ENCODE results near the gene SLC35B2. TPM values are rescaled to one million over a fixed set of nuclear protein-coding genes. Genes with fewer than 3 reads are reported as not detected.

SLC35B2 gene
- total and polyA plus RNA-seq, 11 donors = 10.2 to 36.7 (median 26.4) TPM

GRCh38 chr6:44246663-44247337, 10.5 kb downstream of the SLC35B2 start, which contains the start of gene HSP90AB1:
Gene HSP90AB1, plus strand, starts transcription at chr6:44247101. Its CDS starts 1,529 bp downstream, at chr6:44248630.
- Histone ChIP-seq H3K4me1 (peaks cover 0 to 45% (median 37%) of the 10 kb centered on the region in 12 donors), H3K4me3 (peak within 1 kb of the TSS; percentile 69 to 98 (median 81)), H3K27ac (peak within 1 kb of the TSS; percentile 90 to 100 (median 98)), H3K36me3 (peaks cover 2 to 39% (median 35%) of the 10 kb centered on the region in 9 donors), H3K27me3 (no peaks in the 10 kb centered on the region), H3K9me3 (no peaks in the 10 kb centered on the region)
- intact Hi-C loops (cut with DNase I) = loop anchor here in 2 of 10 donors (1.0 to 10.0 kb wide), 3 partner anchors 25 to 612 kb away; partner anchors contain the start of genes MAD2L1BP (in 1 of the 2) and VEGFA (in 1 of the 2)
- TF ChIP-seq CTCF (IDR thresholded peaks at IDR 0.05) (no peak), POLR2A (IDR thresholded peaks at IDR 0.05) (peak; percentile 81 to 95)
- 0% methylated on average over 30 to 34 of the region's 34 CpGs for WGBS, 4 donors
- ATAC-seq (peak; percentile 83 to 88 (median 86)), DNase-seq (peak; percentile 94 to 97 (median 95))

- peak overlapping the region; percentile 69 to 98 (median 81) for H3K4me3 ChIP-seq
- 0 to 1% (median 1%) methylated on average over 41 to 62 of the region's 62 CpGs for WGBS, 4 donors
- H3K36me3 ChIP-seq = peaks cover 2 to 32% (median 28%) of the 10 kb centered on the region in 9 donors
- peaks cover 0 to 38% (median 35%) of the 10 kb centered on the region in 12 donors for H3K4me1 ChIP-seq
- peak overlapping the region; percentile 90 to 100 (median 98) for H3K27ac ChIP-seq
- TF ChIP-seq CTCF (IDR thresholded peaks at IDR 0.05) = peak in 10 of 12 donors; percentile 9 to 61 (median 40)
- peak in 1 of 2 donors; percentile 18 for TF ChIP-seq POLR2A (IDR thresholded peaks at IDR 0.05)
- no peaks in the 10 kb centered on the region for H3K9me3 ChIP-seq
- intact Hi-C loops (cut with DNase I) = loop anchor here in 2 of 10 donors (1.0 to 10.0 kb wide), 3 partner anchors 25 to 611 kb away; partner anchors contain the start of genes MAD2L1BP (in 1 of the 2) and VEGFA (in 1 of the 2)
- DNase-seq (peak; percentile 91 to 95 (median 94)), ATAC-seq (peak; percentile 57 to 85 (median 81))
- H3K27me3 ChIP-seq = no peaks in the 10 kb centered on the region
These were observed 11.2 kb downstream of the SLC35B2 start for GRCh38 chr6:44245912-44246662.

- peak overlapping the region in 10 of 12 donors; percentile 69 to 98 (median 78) for H3K4me3 ChIP-seq
- no peak for DNase-seq
- peaks cover 0 to 33% (median 28%) of the 10 kb centered on the region in 12 donors for H3K4me1 ChIP-seq
- TF ChIP-seq POLR2A (IDR thresholded peaks at IDR 0.05) (no peak), CTCF (IDR thresholded peaks at IDR 0.05) (no peak)
- H3K36me3 ChIP-seq = peaks cover 2 to 26% (median 22%) of the 10 kb centered on the region in 9 donors
- H3K27me3 ChIP-seq = no peaks in the 10 kb centered on the region
- H3K27ac ChIP-seq = peak overlapping the region; percentile 90 to 100 (median 98)
- no peaks in the 10 kb centered on the region for H3K9me3 ChIP-seq
- no peak for ATAC-seq
- WGBS, 4 donors = 67 to 72% (median 69%) methylated on average over 11 to 12 of the region's 12 CpGs
- intact Hi-C loops (cut with DNase I) = loop anchor here in 1 of 10 donors (10.0 kb wide), 2 partner anchors 471 to 611 kb away; partner anchors contain the start of genes MAD2L1BP and VEGFA
These were observed 11.9 kb downstream of the SLC35B2 start for GRCh38 chr6:44245391-44245911.
